Activated T-cell treated with anti-CD3 and anti-CD28 coated beads, Interleukin-2, amount 50 U/mL, for 4 hours (primary cell): ENCODE results near the gene FAM32A. TPM values are rescaled to one million over a fixed set of nuclear protein-coding genes. Genes with fewer than 3 reads are reported as not detected.
A peak's percentile ranks its signal among the peaks of the same experiment; 100 is the strongest.

ENCODE experiments used
- ATAC-seq, 2 donors: fragments of 200-7000 bp; cut with Tn5 transposase; one replicate each; pipeline ENCODE4 v1.10.0; 2021
- DNase-seq: peaks from one replicate; pipeline ENCODE4 v3.0.0-alpha.2; 2020
- H3K27me3 Mint-ChIP-seq: one replicate; pipeline ENCODE4 v1.8.0; 2021; ENCODE audit warnings: low read depth, mixed read lengths
- H3K36me3 Mint-ChIP-seq: one replicate; pipeline ENCODE4 v1.8.0; 2022; ENCODE audit warnings: mixed read lengths; ENCODE audit not compliant: insufficient read depth
- H3K4me1 Mint-ChIP-seq: one replicate; pipeline ENCODE4 v1.8.0; 2021; ENCODE audit warnings: low read depth, mixed read lengths
- H3K4me3 Mint-ChIP-seq: one replicate; pipeline ENCODE4 v1.8.0; 2021; ENCODE audit warnings: mild to moderate bottlenecking, moderate library complexity, mixed read lengths
- H3K9me3 Mint-ChIP-seq: one replicate; pipeline ENCODE4 v1.8.0; 2021; ENCODE audit warnings: mixed read lengths
- total RNA-seq, 3 donors: library from RNA; stranded (reverse); gene quantifications; one replicate each; pipeline ENCODE4 v1.2.1, GENCODE V29; 2021

Gene FAM32A
- 10 to 100 TPM; 53.4 to 60.1 (median 56.4) TPM for total RNA-seq

- ATAC-seq = peak; percentile 94
- peak; percentile 97 for DNase-seq
- Mint-ChIP-seq H3K4me1 (peaks cover 28% of the 10 kb centered on the region), H3K36me3 (peaks cover 12% of the 10 kb centered on the region), H3K4me3 (peak within 1 kb of the TSS; percentile 100), H3K9me3 (no peaks in the 10 kb centered on the region), H3K27me3 (no peaks in the 10 kb centered on the region)
Measured at GRCh38 chr19:16185123-16185767, at the start of gene FAM32A. FAM32A (plus strand) TSS chr19:16185410; CDS start chr19:16185443, 33 bp downstream.

- Mint-ChIP-seq H3K4me3 (no peak overlapping the region), H3K27me3 (no peaks in the 10 kb centered on the region), H3K9me3 (no peaks in the 10 kb centered on the region), H3K4me1 (peaks cover 7% of the 10 kb centered on the region), H3K36me3 (peaks cover 37% of the 10 kb centered on the region)
- ATAC-seq (no peak), DNase-seq (no peak)
Measured at GRCh38 chr19:16135430-16136127, 49.6 kb upstream of the FAM32A start.

- no peak for DNase-seq
- Mint-ChIP-seq H3K9me3 (no peaks in the 10 kb centered on the region), H3K4me1 (peaks cover 14% of the 10 kb centered on the region), H3K4me3 (no peak overlapping the region), H3K36me3 (peaks cover 29% of the 10 kb centered on the region), H3K27me3 (no peaks in the 10 kb centered on the region)
- ATAC-seq = peak in 1 of 2 donors; percentile 25
Measured at GRCh38 chr19:16136185-16136999, 48.8 kb upstream of the FAM32A start.

- H3K36me3 Mint-ChIP-seq = no peaks in the 10 kb centered on the region
- H3K9me3 Mint-ChIP-seq = no peaks in the 10 kb centered on the region
- no peaks in the 10 kb centered on the region for H3K27me3 Mint-ChIP-seq
- DNase-seq (no peak), ATAC-seq (no peak)
- no peak overlapping the region for H3K4me3 Mint-ChIP-seq
- H3K4me1 Mint-ChIP-seq = peaks cover 34% of the 10 kb centered on the region
Measured at GRCh38 chr19:16139752-16140151, 45.5 kb upstream of the FAM32A start.

- DNase-seq (no peak), ATAC-seq (no peak)
- peaks cover 42% of the 10 kb centered on the region for H3K4me1 Mint-ChIP-seq
- H3K9me3 Mint-ChIP-seq = no peaks in the 10 kb centered on the region
- no peaks in the 10 kb centered on the region for H3K36me3 Mint-ChIP-seq
- H3K27me3 Mint-ChIP-seq = no peaks in the 10 kb centered on the region
- H3K4me3 Mint-ChIP-seq = no peak overlapping the region
Measured at GRCh38 chr19:16141043-16141442, 44.2 kb upstream of the FAM32A start.

- Mint-ChIP-seq H3K27me3 (no peaks in the 10 kb centered on the region), H3K9me3 (no peaks in the 10 kb centered on the region), H3K4me1 (peaks cover 48% of the 10 kb centered on the region), H3K36me3 (no peaks in the 10 kb centered on the region), H3K4me3 (no peak overlapping the region)
- no peak for ATAC-seq
- DNase-seq = no peak
Measured at GRCh38 chr19:16142032-16142580, 43.1 kb upstream of the FAM32A start.

DNA sequence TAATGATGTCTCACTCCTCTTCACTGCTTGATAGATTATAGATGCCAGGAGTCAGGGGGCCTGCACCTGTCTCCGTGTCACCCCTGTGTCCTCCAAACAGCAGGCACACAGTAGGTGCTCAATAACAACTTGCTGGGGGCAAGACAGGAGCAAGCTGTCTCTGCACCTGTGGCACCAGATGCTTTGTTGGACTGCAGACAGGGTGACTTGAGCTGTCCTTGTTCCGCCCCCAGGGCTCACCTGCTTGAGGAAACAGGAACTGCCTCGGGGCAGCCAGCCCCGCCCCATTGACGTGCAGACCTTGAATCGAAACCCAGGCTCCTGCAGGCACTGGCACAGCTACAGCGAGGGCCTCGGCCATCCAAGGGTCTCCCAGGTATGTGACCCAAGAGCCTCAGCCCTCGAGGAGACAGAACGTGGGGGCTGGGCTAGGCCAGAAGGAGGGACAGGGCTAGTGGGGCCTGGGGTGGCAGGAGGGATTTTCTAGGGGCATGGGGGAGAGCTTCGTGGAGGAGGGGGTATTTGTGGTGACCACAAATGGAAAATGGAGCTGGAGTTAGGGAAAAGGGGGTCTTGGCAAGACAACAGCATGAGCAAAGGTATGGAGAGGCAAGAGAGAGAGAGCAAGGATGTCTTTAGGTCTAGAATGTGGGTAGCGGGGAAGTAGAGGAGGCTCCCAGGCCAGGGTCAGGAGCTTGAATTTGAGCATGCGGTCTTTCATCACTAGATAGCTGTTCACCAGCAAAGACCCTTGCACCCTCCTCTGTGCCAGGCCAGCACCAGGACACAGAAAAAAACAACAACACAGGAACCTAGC is 41.6 kb upstream of the FAM32A start, which contains the start of gene HSH2D:
Gene HSH2D, plus strand, starts transcription at position 287 of the 817 bp plus-strand sequence. CDS start 5,066 bp downstream, outside the sequence.
- DNase-seq (peak; percentile 71), ATAC-seq (peak; percentile 98)
- no peaks in the 10 kb centered on the region for H3K36me3 Mint-ChIP-seq
- H3K9me3 Mint-ChIP-seq = no peaks in the 10 kb centered on the region
- H3K4me3 Mint-ChIP-seq = peak within 1 kb of the TSS; percentile 95
- H3K27me3 Mint-ChIP-seq = no peaks in the 10 kb centered on the region
- peaks cover 48% of the 10 kb centered on the region for H3K4me1 Mint-ChIP-seq

- H3K4me3 Mint-ChIP-seq = peak overlapping the region; percentile 95
- ATAC-seq = peak; percentile 17 to 21
- H3K4me1 Mint-ChIP-seq = peaks cover 52% of the 10 kb centered on the region
Measured at GRCh38 chr19:16144216-16144581, 41.0 kb upstream of the FAM32A start.

GRCh38 chr19:16146112-16146511 is 39.1 kb upstream of the FAM32A start:
- H3K4me3 Mint-ChIP-seq = peak overlapping the region; percentile 43
- no peak for DNase-seq

More at GRCh38 chr19:16144216-16144581, 41.0 kb upstream of the FAM32A start:
- no peaks in the 10 kb centered on the region for H3K27me3 Mint-ChIP-seq
- H3K9me3 Mint-ChIP-seq = no peaks in the 10 kb centered on the region
- H3K36me3 Mint-ChIP-seq = no peaks in the 10 kb centered on the region
- no peak for DNase-seq

DNA sequence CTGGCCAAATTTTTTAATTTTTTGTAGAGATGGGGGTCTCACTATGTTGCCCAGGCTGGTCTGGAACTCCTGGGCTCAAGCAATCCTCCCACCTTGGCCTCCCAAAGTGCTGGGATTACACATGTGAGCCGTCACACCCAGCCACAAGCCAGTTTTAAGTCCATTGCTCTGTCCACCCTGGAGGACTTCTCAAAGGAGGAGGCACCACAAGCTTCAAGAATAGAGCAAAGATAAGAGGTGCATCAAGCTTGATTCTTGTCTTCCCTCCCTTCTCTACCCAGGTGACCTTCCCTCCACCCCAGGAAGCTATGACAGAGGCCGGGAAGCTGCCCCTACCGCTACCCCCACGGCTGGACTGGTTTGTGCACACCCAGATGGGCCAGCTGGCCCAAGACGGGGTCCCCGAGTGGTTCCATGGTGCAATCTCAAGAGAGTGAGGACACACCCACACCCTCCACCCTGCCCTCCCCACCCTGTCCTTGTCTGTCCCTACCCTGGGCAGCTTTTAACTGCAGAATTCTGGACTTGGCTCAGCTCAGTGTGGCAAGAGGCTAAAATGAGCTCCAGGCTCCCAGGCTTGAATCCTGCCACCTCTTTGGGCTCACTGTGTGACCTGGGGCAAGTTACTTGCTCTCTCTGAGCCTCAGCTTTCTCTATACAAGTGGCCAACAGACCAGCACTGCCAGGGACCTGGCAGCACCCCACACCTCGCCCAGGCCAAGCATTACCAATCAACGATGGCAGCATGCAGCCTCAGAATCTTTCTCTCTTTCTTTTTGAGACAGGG is 36.6 kb upstream of the FAM32A start:
- Mint-ChIP-seq H3K36me3 (peaks cover 10% of the 10 kb centered on the region), H3K4me3 (no peak overlapping the region), H3K27me3 (no peaks in the 10 kb centered on the region), H3K4me1 (peaks cover 27% of the 10 kb centered on the region), H3K9me3 (no peaks in the 10 kb centered on the region)
- ATAC-seq (no peak), DNase-seq (no peak)

More at GRCh38 chr19:16146112-16146511, 39.1 kb upstream of the FAM32A start:
- Mint-ChIP-seq H3K36me3 (no peaks in the 10 kb centered on the region), H3K27me3 (no peaks in the 10 kb centered on the region), H3K4me1 (peaks cover 40% of the 10 kb centered on the region), H3K9me3 (no peaks in the 10 kb centered on the region)
- no peak for ATAC-seq

- no peak overlapping the region for H3K4me3 Mint-ChIP-seq
- DNase-seq (no peak), ATAC-seq (no peak)
- H3K27me3 Mint-ChIP-seq = no peaks in the 10 kb centered on the region
- peaks cover 36% of the 10 kb centered on the region for H3K36me3 Mint-ChIP-seq
- H3K9me3 Mint-ChIP-seq = no peaks in the 10 kb centered on the region
- H3K4me1 Mint-ChIP-seq = peaks cover 11% of the 10 kb centered on the region
Measured at GRCh38 chr19:16153582-16154336, 31.5 kb upstream of the FAM32A start.

DNA sequence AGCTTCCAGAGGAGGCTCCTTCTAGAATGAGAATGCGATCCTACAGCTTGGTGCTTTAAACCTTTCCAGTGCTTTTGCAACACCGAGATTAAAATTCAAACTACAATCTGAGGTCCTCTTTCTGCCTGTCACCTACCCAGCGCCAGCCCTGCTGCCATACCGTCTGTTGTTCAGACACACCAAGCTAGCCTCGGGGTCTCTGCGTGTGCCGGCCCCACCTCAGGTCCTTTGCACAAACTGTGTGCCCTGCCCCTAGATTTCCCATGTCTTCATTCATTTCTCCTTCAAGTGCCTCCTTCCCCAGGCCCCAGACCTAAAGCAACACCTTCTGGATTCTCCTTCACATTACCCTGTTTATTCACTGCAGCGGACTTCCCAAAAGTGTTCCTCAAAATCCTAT is 30.7 kb upstream of the FAM32A start:
- H3K4me1 Mint-ChIP-seq = peaks cover 7% of the 10 kb centered on the region
- H3K9me3 Mint-ChIP-seq = no peaks in the 10 kb centered on the region
- H3K27me3 Mint-ChIP-seq = no peaks in the 10 kb centered on the region
- no peak overlapping the region for H3K4me3 Mint-ChIP-seq
- ATAC-seq (no peak), DNase-seq (no peak)
- peaks cover 36% of the 10 kb centered on the region for H3K36me3 Mint-ChIP-seq
